ENCODE data around the gene LOXHD1.

Gene LOXHD1

DNA sequence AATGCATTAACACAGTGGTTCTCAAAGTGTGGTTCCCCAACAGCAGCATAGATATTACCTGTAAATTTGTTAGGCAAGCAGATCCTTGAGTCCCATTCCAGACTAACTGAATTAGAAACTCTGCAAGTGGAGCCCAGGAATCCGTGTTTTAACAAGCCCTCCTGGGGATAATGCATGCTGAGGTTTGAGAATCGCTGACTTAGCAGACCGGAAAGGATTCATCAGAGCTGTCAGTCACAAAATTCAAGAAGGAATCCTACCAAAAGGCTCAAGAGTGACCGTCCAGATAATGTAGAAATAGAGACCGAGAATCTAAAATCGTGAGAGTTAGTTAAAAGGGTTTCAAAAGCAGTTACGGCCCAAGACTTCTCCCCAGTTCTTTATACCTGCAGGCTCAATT is 66.9 kb downstream of the LOXHD1 start:
- Histone ChIP-seq H3K4me1 (peaks cover 8% of the 10 kb centered on the region), H3K4me2 (ENCODE audit: low read length) (no peak overlapping the region), H3K79me2 (no peaks in the 10 kb centered on the region)

DNA sequence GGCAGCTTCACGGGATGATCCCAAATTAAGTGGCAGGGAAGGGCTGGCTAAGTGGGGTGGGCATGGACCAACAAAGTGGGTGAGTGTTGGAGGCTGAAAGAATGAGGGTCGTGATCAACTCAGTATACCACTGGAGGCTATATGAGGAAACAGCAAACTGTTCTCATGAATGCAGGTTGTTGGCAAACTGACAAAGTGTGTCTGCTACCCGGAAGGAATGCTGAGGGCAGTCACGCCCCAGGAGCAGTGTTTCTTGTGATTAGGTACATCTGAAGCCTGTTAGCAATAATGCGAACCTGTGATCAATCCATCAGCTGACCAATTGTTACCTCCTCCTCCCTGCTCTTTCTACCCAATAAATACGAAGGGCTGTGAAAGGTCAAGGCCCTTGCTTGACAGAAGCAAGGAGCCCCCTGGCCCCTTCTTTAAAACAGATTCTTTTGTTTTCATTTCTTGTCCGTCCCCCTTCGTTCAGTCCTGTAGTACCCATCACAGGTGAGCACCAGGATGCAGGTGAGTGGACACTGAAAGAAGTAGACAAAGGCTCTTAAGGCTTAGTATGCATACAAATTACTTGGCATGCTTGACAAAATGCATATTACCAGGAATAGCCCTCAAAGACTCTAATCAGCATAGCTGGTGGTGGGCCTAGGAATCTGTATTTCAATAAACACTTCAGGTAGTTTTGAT is 67.9 kb downstream of the LOXHD1 start:
- Histone ChIP-seq H3K27ac (no peak overlapping the region), H3K36me3 (ENCODE audit: control insufficient read depth, insufficient read depth, low read length) (no peaks in the 10 kb centered on the region), H3K4me2 (ENCODE audit: low read length) (no peak overlapping the region), H3K27me3 (ENCODE audit: control insufficient read depth, insufficient read depth, low read length) (no peaks in the 10 kb centered on the region), H2AFZ (peak overlapping the region; percentile 44), H3K4me3 (ENCODE audit: low read depth, low read length) (no peak overlapping the region), H3K79me2 (no peaks in the 10 kb centered on the region), H3K4me1 (peaks cover 8% of the 10 kb centered on the region), H3K9ac (no peak overlapping the region), H3K9me3 (ENCODE audit: control insufficient read depth, low read length) (no peaks in the 10 kb centered on the region)
- TF ChIP-seq, protein P1, sequence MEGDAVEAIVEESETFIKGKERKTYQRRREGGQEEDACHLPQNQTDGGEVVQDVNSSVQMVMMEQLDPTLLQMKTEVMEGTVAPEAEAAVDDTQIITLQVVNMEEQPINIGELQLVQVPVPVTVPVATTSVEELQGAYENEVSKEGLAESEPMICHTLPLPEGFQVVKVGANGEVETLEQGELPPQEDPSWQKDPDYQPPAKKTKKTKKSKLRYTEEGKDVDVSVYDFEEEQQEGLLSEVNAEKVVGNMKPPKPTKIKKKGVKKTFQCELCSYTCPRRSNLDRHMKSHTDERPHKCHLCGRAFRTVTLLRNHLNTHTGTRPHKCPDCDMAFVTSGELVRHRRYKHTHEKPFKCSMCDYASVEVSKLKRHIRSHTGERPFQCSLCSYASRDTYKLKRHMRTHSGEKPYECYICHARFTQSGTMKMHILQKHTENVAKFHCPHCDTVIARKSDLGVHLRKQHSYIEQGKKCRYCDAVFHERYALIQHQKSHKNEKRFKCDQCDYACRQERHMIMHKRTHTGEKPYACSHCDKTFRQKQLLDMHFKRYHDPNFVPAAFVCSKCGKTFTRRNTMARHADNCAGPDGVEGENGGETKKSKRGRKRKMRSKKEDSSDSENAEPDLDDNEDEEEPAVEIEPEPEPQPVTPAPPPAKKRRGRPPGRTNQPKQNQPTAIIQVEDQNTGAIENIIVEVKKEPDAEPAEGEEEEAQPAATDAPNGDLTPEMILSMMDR (IDR thresholded peaks at IDR 0.05), result no peak

More for the DNA sequence above, 66.9 kb downstream of the LOXHD1 start:
- H3K4me3 ChIP-seq (ENCODE audit: low read depth, low read length), result no peak overlapping the region
- no peaks in the 10 kb centered on the region for H3K36me3 ChIP-seq (ENCODE audit: control insufficient read depth, insufficient read depth, low read length)
- H3K9ac ChIP-seq, result no peak overlapping the region
- no peak overlapping the region for H2AFZ ChIP-seq
- no peaks in the 10 kb centered on the region for H3K9me3 ChIP-seq (ENCODE audit: control insufficient read depth, low read length)
- H3K27me3 ChIP-seq (ENCODE audit: control insufficient read depth, insufficient read depth, low read length), result no peaks in the 10 kb centered on the region
- TF ChIP-seq, protein P1 (IDR thresholded peaks at IDR 0.05), result no peak
- no peak overlapping the region for H3K27ac ChIP-seq

DNA sequence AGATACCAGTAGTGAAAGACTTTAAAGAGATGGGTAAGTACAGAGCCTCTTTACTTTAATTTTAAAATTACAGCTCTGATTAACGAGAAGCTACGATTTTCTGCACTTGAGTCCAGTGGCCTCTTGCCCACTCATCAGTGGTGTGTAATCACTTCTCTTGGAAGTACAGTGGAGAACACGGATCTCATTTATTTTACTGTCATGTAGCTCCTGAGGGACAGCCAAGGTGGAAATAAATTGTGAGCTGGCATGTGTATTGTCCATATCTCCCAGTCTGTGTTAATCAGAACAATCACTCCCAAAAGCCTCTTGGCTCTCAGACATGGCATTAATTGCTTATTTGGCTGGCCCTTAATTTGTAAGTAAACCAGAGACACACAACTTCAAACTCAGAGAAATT is 69.4 kb downstream of the LOXHD1 start:
- no peak overlapping the region for H3K9ac ChIP-seq
- no peak overlapping the region for H3K4me2 ChIP-seq (ENCODE audit: low read length)
- peak overlapping the region; percentile 54 for H2AFZ ChIP-seq
- TF ChIP-seq, protein P1 (IDR thresholded peaks at IDR 0.05), result no peak
- no peaks in the 10 kb centered on the region for H3K9me3 ChIP-seq (ENCODE audit: control insufficient read depth, low read length)
- no peaks in the 10 kb centered on the region for H3K36me3 ChIP-seq (ENCODE audit: control insufficient read depth, insufficient read depth, low read length)
- H3K79me2 ChIP-seq, result no peaks in the 10 kb centered on the region
- no peak overlapping the region for H3K4me3 ChIP-seq (ENCODE audit: low read depth, low read length)
- no peaks in the 10 kb centered on the region for H3K27me3 ChIP-seq (ENCODE audit: control insufficient read depth, insufficient read depth, low read length)
- H3K4me1 ChIP-seq, result peaks cover 8% of the 10 kb centered on the region
- no peak overlapping the region for H3K27ac ChIP-seq

DNA sequence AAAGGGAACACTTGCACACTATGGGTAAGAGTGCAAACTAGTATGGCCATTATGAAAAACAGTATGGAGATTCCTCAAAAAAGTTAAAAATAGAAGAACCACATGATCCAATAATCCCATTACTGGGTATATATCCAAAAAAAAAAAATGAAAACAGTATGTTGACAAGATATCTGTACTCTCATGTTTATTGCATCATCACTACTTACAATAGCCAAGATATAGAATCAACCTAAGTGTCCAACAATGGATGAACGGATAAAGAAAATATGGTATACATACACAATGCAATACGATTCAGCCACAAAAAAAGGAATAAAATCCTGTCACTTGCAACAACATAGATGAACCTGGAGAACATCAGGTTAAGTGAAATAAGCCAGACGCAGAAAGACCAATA is 73.3 kb downstream of the LOXHD1 start:
- peaks cover 6% of the 10 kb centered on the region for H3K4me1 ChIP-seq
- H3K4me2 ChIP-seq (ENCODE audit: low read length), result no peak overlapping the region
- H3K4me3 ChIP-seq (ENCODE audit: low read depth, low read length), result no peak overlapping the region
- H3K9me3 ChIP-seq (ENCODE audit: control insufficient read depth, low read length), result no peaks in the 10 kb centered on the region
- H3K27ac ChIP-seq, result no peak overlapping the region
- H3K79me2 ChIP-seq, result no peaks in the 10 kb centered on the region
- TF ChIP-seq, protein P1 (IDR thresholded peaks at IDR 0.05), result no peak
- H3K9ac ChIP-seq, result no peak overlapping the region
- H2AFZ ChIP-seq, result no peak overlapping the region
- no peaks in the 10 kb centered on the region for H3K36me3 ChIP-seq (ENCODE audit: control insufficient read depth, insufficient read depth, low read length)
- H3K27me3 ChIP-seq (ENCODE audit: control insufficient read depth, insufficient read depth, low read length), result no peaks in the 10 kb centered on the region

DNA sequence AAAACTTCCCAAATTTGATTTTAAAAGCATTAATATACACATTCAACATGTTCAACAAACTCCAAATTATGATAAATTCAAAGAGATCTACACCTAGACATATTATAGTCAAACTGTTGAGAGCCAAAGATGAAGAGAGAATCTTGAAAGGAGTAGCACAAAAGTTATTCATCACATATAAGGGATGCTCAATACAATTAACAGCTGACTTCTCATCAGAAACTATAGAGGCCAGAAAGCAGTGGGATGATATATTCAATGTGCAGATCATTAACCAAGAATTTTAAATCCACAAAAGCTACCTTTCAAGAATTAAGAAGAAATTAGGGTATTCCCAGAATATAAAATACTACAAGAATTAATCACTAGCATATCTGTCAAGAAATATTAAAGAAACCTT is 75.4 kb downstream of the LOXHD1 start:
- TF ChIP-seq, protein P1 (IDR thresholded peaks at IDR 0.05), result no peak
- H3K27me3 ChIP-seq (ENCODE audit: control insufficient read depth, insufficient read depth, low read length), result no peaks in the 10 kb centered on the region

More for the DNA sequence above, 75.4 kb downstream of the LOXHD1 start:
- Histone ChIP-seq H2AFZ (no peak overlapping the region), H3K9me3 (ENCODE audit: control insufficient read depth, low read length) (no peaks in the 10 kb centered on the region), H3K79me2 (no peaks in the 10 kb centered on the region), H3K4me3 (ENCODE audit: low read depth, low read length) (no peak overlapping the region), H3K27ac (no peak overlapping the region), H3K36me3 (ENCODE audit: control insufficient read depth, insufficient read depth, low read length) (no peaks in the 10 kb centered on the region), H3K9ac (no peak overlapping the region), H3K4me2 (ENCODE audit: low read length) (no peak overlapping the region), H3K4me1 (no peaks in the 10 kb centered on the region)
